ENCODE results near the gene MLLT1. TPM values are rescaled to one million over a fixed set of nuclear protein-coding genes. Genes with fewer than 3 reads are reported as not detected.

The MLLT1 gene
- total RNA-seq, 1 experiment from 2014 or later, result 80.1 TPM

- no TSS peak for BruUV-seq (replicated peaks)
- no peak for DNase-seq (ENCODE audit: low spot score)
- ChIA-PET POLR2A (ENCODE audit: low non-redundant PET) (no interaction called here), CTCF (no interaction called here)
- Histone ChIP-seq H3K36me3 (ENCODE audit: insufficient read depth, low read length, poor library complexity, severe bottlenecking) (no peaks in the 10 kb centered on the region), H3K27me3 (replicated peaks; ENCODE audit: insufficient read depth, low read depth, low read length, poor library complexity) (no peaks in the 10 kb centered on the region), H3K4me3 (ENCODE audit: low read depth, low read length, poor library complexity, severe bottlenecking) (no peak overlapping the region), H3K27ac (ENCODE audit: low read depth, low read length, poor library complexity, severe bottlenecking) (no peak overlapping the region), H3K9me3 (ENCODE audit: low read depth, low read length, poor library complexity, severe bottlenecking) (no peaks in the 10 kb centered on the region), H3K4me1 (ENCODE audit: insufficient read depth, low read length, poor library complexity, severe bottlenecking) (no peaks in the 10 kb centered on the region)
- TF ChIP-seq EZH2 (IDR thresholded peaks at IDR 0.05; ENCODE audit: borderline replicate concordance, low read depth, low read length, poor library complexity, severe bottlenecking) (no peak), CTCF (conservative IDR thresholded peaks at IDR 0.05; ENCODE audit: low read depth, low read length) (no peak)
- intact Hi-C loops (cut with micrococcal nuclease; ENCODE audit: unreplicated experiment), result no loop called here
Observed at GRCh38 chr19:6209680-6210079, 70.1 kb downstream of the MLLT1 start.

GRCh38 chr19:6209233-6209632 is 70.5 kb downstream of the MLLT1 start:
- intact Hi-C loops (cut with micrococcal nuclease; ENCODE audit: unreplicated experiment), result no loop called here
- CTCF ChIA-PET, result no interaction called here
- Histone ChIP-seq H3K27ac (ENCODE audit: low read depth, low read length, poor library complexity, severe bottlenecking) (no peak overlapping the region), H3K4me1 (ENCODE audit: insufficient read depth, low read length, poor library complexity, severe bottlenecking) (no peaks in the 10 kb centered on the region), H3K9me3 (ENCODE audit: low read depth, low read length, poor library complexity, severe bottlenecking) (no peaks in the 10 kb centered on the region), H3K4me3 (ENCODE audit: low read depth, low read length, poor library complexity, severe bottlenecking) (no peak overlapping the region), H3K36me3 (ENCODE audit: insufficient read depth, low read length, poor library complexity, severe bottlenecking) (no peaks in the 10 kb centered on the region), H3K27me3 (replicated peaks; ENCODE audit: insufficient read depth, low read depth, low read length, poor library complexity) (no peaks in the 10 kb centered on the region)
- no TSS peak for BruUV-seq (replicated peaks)
- TF ChIP-seq CTCF (conservative IDR thresholded peaks at IDR 0.05; ENCODE audit: low read depth, low read length), result no peak
- TF ChIP-seq EZH2 (IDR thresholded peaks at IDR 0.05; ENCODE audit: borderline replicate concordance, low read depth, low read length, poor library complexity, severe bottlenecking), result no peak
- POLR2A ChIA-PET (ENCODE audit: low non-redundant PET), result no interaction called here
- DNase-seq (ENCODE audit: low spot score), result no peak

- Histone ChIP-seq H3K9me3 (ENCODE audit: low read depth, low read length, poor library complexity, severe bottlenecking) (no peaks in the 10 kb centered on the region), H3K27ac (ENCODE audit: low read depth, low read length, poor library complexity, severe bottlenecking) (no peak overlapping the region), H3K4me3 (ENCODE audit: low read depth, low read length, poor library complexity, severe bottlenecking) (no peak overlapping the region), H3K27me3 (replicated peaks; ENCODE audit: insufficient read depth, low read depth, low read length, poor library complexity) (no peaks in the 10 kb centered on the region), H3K4me1 (ENCODE audit: insufficient read depth, low read length, poor library complexity, severe bottlenecking) (no peaks in the 10 kb centered on the region), H3K36me3 (ENCODE audit: insufficient read depth, low read length, poor library complexity, severe bottlenecking) (no peaks in the 10 kb centered on the region)
- POLR2A ChIA-PET (ENCODE audit: low non-redundant PET), result no interaction called here
- intact Hi-C loops (cut with micrococcal nuclease; ENCODE audit: unreplicated experiment), result no loop called here
- no peak for TF ChIP-seq CTCF (conservative IDR thresholded peaks at IDR 0.05; ENCODE audit: low read depth, low read length)
- no peak for TF ChIP-seq EZH2 (IDR thresholded peaks at IDR 0.05; ENCODE audit: borderline replicate concordance, low read depth, low read length, poor library complexity, severe bottlenecking)
- BruUV-seq (replicated peaks), result no TSS peak
- no peak for DNase-seq (ENCODE audit: low spot score)
- CTCF ChIA-PET, result no interaction called here
Observed at GRCh38 chr19:6204866-6205723, 74.7 kb downstream of the MLLT1 start.
